MCF 10A (cell line): ENCODE results near the gene NPM3. TPM values are rescaled to one million over a fixed set of nuclear protein-coding genes. Genes with fewer than 3 reads are reported as not detected.

Source experiments
- BruUV-seq: library from RNA; stranded (reverse); fragments of 400-500 nt; replicated peaks from 2 replicates; lab custom pipeline; 2021; lab: Mats Ljungman, UMichigan
- CTCF ChIA-PET: fragments of 300-600 bp; sonication (Branson Sonifier 250); formaldehyde crosslinking; extraction: SDS; loops from one replicate; lab custom pipeline; 2021; ENCODE audit warnings: antibody characterized with exemption, inconsistent platforms; lab: Yijun Ruan, JAX
- POLR2A ChIA-PET: fragments of 300-600, 350-650 bp; sonication (Branson Sonifier 250); formaldehyde crosslinking; extraction: SDS; loops from one replicate; lab custom pipeline; 2020; ENCODE audit warnings: antibody characterized with exemption, inconsistent platforms; lab: Yijun Ruan, JAX
- DNase-seq: peaks from one replicate; pipeline ENCODE4 v3.0.0-alpha.2; 2018; ENCODE audit not compliant: unreplicated experiment
- H3K27ac Mint-ChIP-seq: one replicate; pipeline ENCODE4 v1.8.0; 2022; ENCODE audit warnings: mild to moderate bottlenecking, low read depth, mixed read lengths; ENCODE audit not compliant: unreplicated experiment
- H3K27me3 Mint-ChIP-seq: one replicate; pipeline ENCODE4 v1.8.0; 2022; ENCODE audit warnings: mixed read lengths; ENCODE audit not compliant: insufficient read depth, unreplicated experiment
- H3K36me3 Mint-ChIP-seq: one replicate; pipeline ENCODE4 v1.8.0; 2022; ENCODE audit warnings: mild to moderate bottlenecking, moderate library complexity, mixed read lengths; ENCODE audit not compliant: insufficient read depth, unreplicated experiment
- H3K4me1 Mint-ChIP-seq: one replicate; pipeline ENCODE4 v1.8.0; 2022; ENCODE audit warnings: mixed read lengths; ENCODE audit not compliant: insufficient read depth, unreplicated experiment
- H3K4me3 Mint-ChIP-seq: one replicate; pipeline ENCODE4 v1.8.0; 2022; ENCODE audit warnings: mild to moderate bottlenecking, moderate library complexity, mixed read lengths; ENCODE audit not compliant: unreplicated experiment
- H3K9me3 Mint-ChIP-seq: one replicate; pipeline ENCODE4 v1.8.0; 2022; ENCODE audit warnings: mixed read lengths; ENCODE audit not compliant: unreplicated experiment
- CTCF ChIP-seq: fragments of 200-600 bp; IDR thresholded peaks from one replicate; pipeline ENCODE4 v1.8.0; 2022; ENCODE audit warnings: antibody characterized with exemption, mild to moderate bottlenecking; ENCODE audit not compliant: unreplicated experiment
- intact Hi-C: fragments of 100-400 bp; cut with micrococcal nuclease; formaldehyde crosslinking; loops from 2 replicates; pipeline ENCODE4 v1.14.1; 2022
- total RNA-seq: library from RNA; stranded (reverse); gene quantifications from 2 replicates; pipeline ENCODE4 v1.2.3, GENCODE V29; 2022

NPM3 gene
- total RNA-seq, 1 experiment from 2014 or later = 163 TPM

- TF ChIP-seq CTCF = no peak
- no peak for DNase-seq
- intact Hi-C loops = no loop called here
- peaks cover 38% of the 10 kb centered on the region for H3K27me3 Mint-ChIP-seq
- BruUV-seq = no TSS peak
- no peak overlapping the region for H3K4me3 Mint-ChIP-seq
- H3K27ac Mint-ChIP-seq = no peak overlapping the region
- H3K9me3 Mint-ChIP-seq = no peaks in the 10 kb centered on the region
- POLR2A ChIA-PET = no interaction called here
- no peaks in the 10 kb centered on the region for H3K4me1 Mint-ChIP-seq
- H3K36me3 Mint-ChIP-seq = no peaks in the 10 kb centered on the region
- CTCF ChIA-PET = no interaction called here
These were observed 33.9 kb downstream of the NPM3 start for GRCh38 chr10:101749047-101750016.

GRCh38 chr10:101748496-101748895 lies 34.8 kb downstream of the NPM3 start:
- Mint-ChIP-seq H3K9me3 (no peaks in the 10 kb centered on the region), H3K27ac (no peak overlapping the region), H3K27me3 (peaks cover 29% of the 10 kb centered on the region), H3K36me3 (no peaks in the 10 kb centered on the region), H3K4me3 (no peak overlapping the region), H3K4me1 (no peaks in the 10 kb centered on the region)
- ChIA-PET POLR2A (no interaction called here), CTCF (no interaction called here)
- DNase-seq = no peak
- no TSS peak for BruUV-seq
- TF ChIP-seq CTCF = no peak
- intact Hi-C loops = no loop called here

GRCh38 chr10:101745074-101745696 lies 38.1 kb downstream of the NPM3 start:
- no peak overlapping the region for H3K27ac Mint-ChIP-seq
- CTCF ChIA-PET = interaction anchor here (0.9 kb wide), 1 partner anchor 15 kb away, joined by 4 read pairs; no protein-coding TSS in a partner anchor
- no peak for TF ChIP-seq CTCF

GRCh38 chr10:101744267-101744666 lies 39.0 kb downstream of the NPM3 start:
- BruUV-seq = no TSS peak
- Mint-ChIP-seq H3K9me3 (no peaks in the 10 kb centered on the region), H3K36me3 (no peaks in the 10 kb centered on the region), H3K27ac (no peak overlapping the region), H3K27me3 (peaks cover 46% of the 10 kb centered on the region), H3K4me3 (no peak overlapping the region), H3K4me1 (no peaks in the 10 kb centered on the region)
- intact Hi-C loops = no loop called here
- TF ChIP-seq CTCF = no peak
- ChIA-PET CTCF (interaction anchor here (0.9 kb wide), 1 partner anchor 14 kb away, joined by 4 read pairs; no protein-coding TSS in a partner anchor), POLR2A (no interaction called here)
- DNase-seq = no peak

More at GRCh38 chr10:101745074-101745696, 38.1 kb downstream of the NPM3 start:
- intact Hi-C loops = no loop called here
- Mint-ChIP-seq H3K27me3 (peaks cover 37% of the 10 kb centered on the region), H3K4me1 (no peaks in the 10 kb centered on the region), H3K36me3 (no peaks in the 10 kb centered on the region), H3K4me3 (no peak overlapping the region), H3K9me3 (no peaks in the 10 kb centered on the region)
- BruUV-seq = no TSS peak
- POLR2A ChIA-PET = no interaction called here
- DNase-seq = no peak
